K562 (cell line): ENCODE measurements around the gene EGFR. TPM values are rescaled to one million over a fixed set of nuclear protein-coding genes. Genes with fewer than 3 reads are reported as not detected.

ENCODE experiments used
- BDP1 ChIP-seq: IDR thresholded peaks from 3 replicates; pipeline ENCODE4 v1.6.1; 2011; ENCODE audit not compliant: insufficient read length, insufficient read depth
- CREM ChIP-seq: IDR thresholded peaks from 2 replicates; pipeline ENCODE4 v1.6.1; 2014; ENCODE audit warnings: antibody characterized with exemption, low read depth
- ETV5 ChIP-seq: sonication (generic); formaldehyde crosslinking; IDR thresholded peaks from 2 replicates; pipeline ENCODE4 v1.4.0; 2020; ENCODE audit warnings: low read depth, mild to moderate bottlenecking, missing genetic modification reagents
- NFE2 ChIP-seq: IDR thresholded peaks from 2 replicates; pipeline ENCODE4 v1.6.1; 2014; ENCODE audit warnings: antibody characterized with exemption, low read depth
- NRF1 ChIP-seq, 2 experiments: fragments of 450-650 bp; IDR thresholded peaks in 1 of 2; conservative IDR thresholded peaks in 1 of 2; 2 replicates each; pipeline ENCODE4 v1.6.1; 2014; ENCODE audit warnings: mild to moderate bottlenecking in 2 of 2
- PCBP1 ChIP-seq: fragments of 200-400 bp; formaldehyde crosslinking; IDR thresholded peaks from 2 replicates; pipeline ENCODE4 v1.6.1; 2018; ENCODE audit warnings: mild to moderate bottlenecking, low read depth, low read length; ENCODE audit not compliant: poor library complexity, severe bottlenecking
- POLR2A ChIP-seq: fragments of 450-650 bp; conservative IDR thresholded peaks from 2 replicates; pipeline ENCODE4 v1.6.1; 2016
- RAD21 ChIP-seq, 2 experiments: fragments of 250-450 bp in 1 of 2; fragments of 450-650 bp in 1 of 2; sonication (Bioruptor Pico) in 1 of 2; formaldehyde crosslinking in 1 of 2; IDR thresholded peaks in 1 of 2; conservative IDR thresholded peaks in 1 of 2; 2 replicates each; pipeline versions ENCODE4 v1.4.0 to v1.8.0; 2020 to 2022; ENCODE audit warnings: mild to moderate bottlenecking in 2 of 2, moderate library complexity in 1 of 2
- RBFOX2 ChIP-seq: fragments of 200-400 bp; formaldehyde crosslinking; IDR thresholded peaks from 2 replicates; pipeline ENCODE4 v1.6.1; 2017; ENCODE audit warnings: low read depth, mild to moderate bottlenecking, low read length, moderate library complexity
- ZNF253 ChIP-seq: fragments of 250-450 bp; sonication (Bioruptor Pico); conservative IDR thresholded peaks from 2 replicates; pipeline ENCODE4 v1.6.1; 2021; ENCODE audit warnings: mild to moderate bottlenecking
- ZNF586 ChIP-seq: fragments of 450-650 bp; formaldehyde crosslinking; conservative IDR thresholded peaks from 2 replicates; pipeline ENCODE4 v1.4.0; 2020; ENCODE audit warnings: mild to moderate bottlenecking, moderate library complexity
- ZSCAN29 ChIP-seq: fragments of 450-650 bp; IDR thresholded peaks from 2 replicates; pipeline ENCODE4 v1.6.1; 2017
- polyA plus RNA-seq, 8 experiments: library from polyadenylated mRNA; depleted of rRNA in 4 of 8; stranded (reverse) in 5 of 8; unstranded in 3 of 8; fragments of >200 nt; fragmentation: Nextera tagmentation in 2 of 8; fragmentation: Illumina TruSeq in 1 of 8; extraction: Ambion mirVana in 2 of 8; extraction: Trizol in 1 of 8; gene quantifications; 2 replicates each; pipeline versions ENCODE4 v1.2.1 to v1.2.3, GENCODE V29; 2011 to 2014; ENCODE audit warnings: inconsistent platforms in 1 of 8, missing spikeins in 1 of 8
- total RNA-seq, 7 experiments: library from RNA; depleted of rRNA in 6 of 7; stranded (reverse); fragments of >200 nt in 6 of 7; fragmentation: Illumina TruSeq in 2 of 7; extraction: Trizol in 2 of 7; gene quantifications; 2 replicates each; pipeline versions ENCODE4 v1.2.1 to v1.2.3, GENCODE V29; 2011 to 2021; ENCODE audit warnings: low replicate concordance in 1 of 7
- TF ChIP-seq, protein P1 (sequence below): fragments of 250-450 bp; sonication (Bioruptor Pico); IDR thresholded peaks from 2 replicates; pipeline ENCODE4 v1.4.0; 2020
- TF ChIP-seq, protein P2 (sequence below): sonication (generic); formaldehyde crosslinking; IDR thresholded peaks from 2 replicates; pipeline ENCODE4 v1.8.0; 2022; ENCODE audit warnings: mild to moderate bottlenecking, missing genetic modification reagents, borderline replicate concordance

EGFR gene
- total and polyA plus RNA-seq, 9 of the 15 experiments (the other 6 are each of a cell fraction or from before 2014, with no cell fraction given) = 0.13 TPM; not detected in 8

DNA sequence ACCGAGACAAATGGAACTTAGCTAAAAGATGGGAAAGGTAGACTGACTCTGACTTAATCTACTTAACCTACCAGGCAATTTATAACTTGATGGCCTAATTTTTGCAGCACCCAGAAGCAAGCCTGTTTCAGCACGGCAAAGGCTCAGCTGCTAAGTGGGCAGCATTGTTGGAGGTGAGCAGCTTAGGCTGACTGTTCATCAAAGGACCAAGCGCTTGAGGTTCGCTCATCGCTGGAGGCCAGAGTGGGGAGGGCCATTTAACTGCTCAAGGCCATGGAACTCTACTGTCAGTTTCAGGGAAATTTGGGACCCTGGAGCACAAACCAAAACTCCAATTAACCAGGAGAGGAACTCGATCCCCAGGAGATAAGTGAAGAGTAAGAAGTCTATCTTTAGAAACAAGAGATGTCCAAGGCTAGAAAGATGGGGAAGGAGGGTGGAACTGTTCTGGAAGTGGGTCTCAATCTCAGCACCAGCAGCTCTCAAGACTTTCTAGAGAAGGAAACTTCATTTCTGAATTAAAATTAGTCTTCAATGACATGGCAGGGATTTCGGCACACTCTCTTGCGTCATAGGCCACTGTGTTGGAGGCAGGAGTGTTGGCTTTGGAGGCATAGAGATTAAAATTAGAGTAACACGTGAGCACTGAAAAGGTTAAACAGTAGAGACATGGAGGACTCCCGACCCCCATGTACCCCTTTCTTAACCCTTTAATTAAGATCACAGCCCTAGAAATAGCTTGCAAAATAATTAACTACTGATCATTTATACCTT lies 43.1 kb downstream of the EGFR start (continued):
- TF ChIP-seq, protein P1, sequence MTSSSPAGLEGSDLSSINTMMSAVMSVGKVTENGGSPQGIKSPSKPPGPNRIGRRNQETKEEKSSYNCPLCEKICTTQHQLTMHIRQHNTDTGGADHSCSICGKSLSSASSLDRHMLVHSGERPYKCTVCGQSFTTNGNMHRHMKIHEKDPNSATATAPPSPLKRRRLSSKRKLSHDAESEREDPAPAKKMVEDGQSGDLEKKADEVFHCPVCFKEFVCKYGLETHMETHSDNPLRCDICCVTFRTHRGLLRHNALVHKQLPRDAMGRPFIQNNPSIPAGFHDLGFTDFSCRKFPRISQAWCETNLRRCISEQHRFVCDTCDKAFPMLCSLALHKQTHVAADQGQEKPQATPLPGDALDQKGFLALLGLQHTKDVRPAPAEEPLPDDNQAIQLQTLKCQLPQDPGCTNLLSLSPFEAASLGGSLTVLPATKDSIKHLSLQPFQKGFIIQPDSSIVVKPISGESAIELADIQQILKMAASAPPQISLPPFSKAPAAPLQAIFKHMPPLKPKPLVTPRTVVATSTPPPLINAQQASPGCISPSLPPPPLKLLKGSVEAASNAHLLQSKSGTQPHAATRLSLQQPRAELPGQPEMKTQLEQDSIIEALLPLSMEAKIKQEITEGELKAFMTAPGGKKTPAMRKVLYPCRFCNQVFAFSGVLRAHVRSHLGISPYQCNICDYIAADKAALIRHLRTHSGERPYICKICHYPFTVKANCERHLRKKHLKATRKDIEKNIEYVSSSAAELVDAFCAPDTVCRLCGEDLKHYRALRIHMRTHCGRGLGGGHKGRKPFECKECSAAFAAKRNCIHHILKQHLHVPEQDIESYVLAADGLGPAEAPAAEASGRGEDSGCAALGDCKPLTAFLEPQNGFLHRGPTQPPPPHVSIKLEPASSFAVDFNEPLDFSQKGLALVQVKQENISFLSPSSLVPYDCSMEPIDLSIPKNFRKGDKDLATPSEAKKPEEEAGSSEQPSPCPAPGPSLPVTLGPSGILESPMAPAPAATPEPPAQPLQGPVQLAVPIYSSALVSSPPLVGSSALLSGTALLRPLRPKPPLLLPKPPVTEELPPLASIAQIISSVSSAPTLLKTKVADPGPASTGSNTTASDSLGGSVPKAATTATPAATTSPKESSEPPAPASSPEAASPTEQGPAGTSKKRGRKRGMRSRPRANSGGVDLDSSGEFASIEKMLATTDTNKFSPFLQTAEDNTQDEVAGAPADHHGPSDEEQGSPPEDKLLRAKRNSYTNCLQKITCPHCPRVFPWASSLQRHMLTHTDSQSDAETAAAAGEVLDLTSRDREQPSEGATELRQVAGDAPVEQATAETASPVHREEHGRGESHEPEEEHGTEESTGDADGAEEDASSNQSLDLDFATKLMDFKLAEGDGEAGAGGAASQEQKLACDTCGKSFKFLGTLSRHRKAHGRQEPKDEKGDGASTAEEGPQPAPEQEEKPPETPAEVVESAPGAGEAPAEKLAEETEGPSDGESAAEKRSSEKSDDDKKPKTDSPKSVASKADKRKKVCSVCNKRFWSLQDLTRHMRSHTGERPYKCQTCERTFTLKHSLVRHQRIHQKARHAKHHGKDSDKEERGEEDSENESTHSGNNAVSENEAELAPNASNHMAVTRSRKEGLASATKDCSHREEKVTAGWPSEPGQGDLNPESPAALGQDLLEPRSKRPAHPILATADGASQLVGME (CRISPR knock-in tag) = no peak
- TF ChIP-seq, protein P2, sequence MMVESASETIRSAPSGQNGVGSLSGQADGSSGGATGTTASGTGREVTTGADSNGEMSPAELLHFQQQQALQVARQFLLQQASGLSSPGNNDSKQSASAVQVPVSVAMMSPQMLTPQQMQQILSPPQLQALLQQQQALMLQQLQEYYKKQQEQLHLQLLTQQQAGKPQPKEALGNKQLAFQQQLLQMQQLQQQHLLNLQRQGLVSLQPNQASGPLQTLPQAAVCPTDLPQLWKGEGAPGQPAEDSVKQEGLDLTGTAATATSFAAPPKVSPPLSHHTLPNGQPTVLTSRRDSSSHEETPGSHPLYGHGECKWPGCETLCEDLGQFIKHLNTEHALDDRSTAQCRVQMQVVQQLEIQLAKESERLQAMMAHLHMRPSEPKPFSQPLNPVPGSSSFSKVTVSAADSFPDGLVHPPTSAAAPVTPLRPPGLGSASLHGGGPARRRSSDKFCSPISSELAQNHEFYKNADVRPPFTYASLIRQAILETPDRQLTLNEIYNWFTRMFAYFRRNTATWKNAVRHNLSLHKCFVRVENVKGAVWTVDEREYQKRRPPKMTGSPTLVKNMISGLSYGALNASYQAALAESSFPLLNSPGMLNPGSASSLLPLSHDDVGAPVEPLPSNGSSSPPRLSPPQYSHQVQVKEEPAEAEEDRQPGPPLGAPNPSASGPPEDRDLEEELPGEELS = no peak
- TF ChIP-seq RAD21 (CRISPR knock-in tag; conservative IDR thresholded peaks at IDR 0.05 in 1 of 2, IDR thresholded peaks at IDR 0.05 in 1 of 2) (no peak), NFE2 (no peak), POLR2A (no peak), ETV5 (CRISPR knock-in tag) (no peak), RBFOX2 (no peak), PCBP1 (no peak), ZNF253 (CRISPR knock-in tag) (no peak), ZSCAN29 (no peak), ZNF586 (CRISPR knock-in tag) (no peak), CREM (no peak), BDP1 (no peak), NRF1 (conservative IDR thresholded peaks at IDR 0.05 in 1 of 2, IDR thresholded peaks at IDR 0.05 in 1 of 2) (no peak)
